HL-60/S4 treated with retinoic acid at 250 ng/mL for 4 days and 3 days (cell line): Measurements from ENCODE around the gene C22orf23.
"Not testable (repeated sequence)": the region's sequence is repeated elsewhere in the genome, so short reads cannot be mapped to it uniquely, and the experiment has no call there.

Source experiments
- in situ Hi-C: fragments of 300-500 bp; cut with MboI; formaldehyde crosslinking; loops from 2 replicates; pipeline ENCODE4 v1.7.0; 2022; ENCODE audit warnings: low sequenced_read_pairs

The C22orf23 gene

DNA sequence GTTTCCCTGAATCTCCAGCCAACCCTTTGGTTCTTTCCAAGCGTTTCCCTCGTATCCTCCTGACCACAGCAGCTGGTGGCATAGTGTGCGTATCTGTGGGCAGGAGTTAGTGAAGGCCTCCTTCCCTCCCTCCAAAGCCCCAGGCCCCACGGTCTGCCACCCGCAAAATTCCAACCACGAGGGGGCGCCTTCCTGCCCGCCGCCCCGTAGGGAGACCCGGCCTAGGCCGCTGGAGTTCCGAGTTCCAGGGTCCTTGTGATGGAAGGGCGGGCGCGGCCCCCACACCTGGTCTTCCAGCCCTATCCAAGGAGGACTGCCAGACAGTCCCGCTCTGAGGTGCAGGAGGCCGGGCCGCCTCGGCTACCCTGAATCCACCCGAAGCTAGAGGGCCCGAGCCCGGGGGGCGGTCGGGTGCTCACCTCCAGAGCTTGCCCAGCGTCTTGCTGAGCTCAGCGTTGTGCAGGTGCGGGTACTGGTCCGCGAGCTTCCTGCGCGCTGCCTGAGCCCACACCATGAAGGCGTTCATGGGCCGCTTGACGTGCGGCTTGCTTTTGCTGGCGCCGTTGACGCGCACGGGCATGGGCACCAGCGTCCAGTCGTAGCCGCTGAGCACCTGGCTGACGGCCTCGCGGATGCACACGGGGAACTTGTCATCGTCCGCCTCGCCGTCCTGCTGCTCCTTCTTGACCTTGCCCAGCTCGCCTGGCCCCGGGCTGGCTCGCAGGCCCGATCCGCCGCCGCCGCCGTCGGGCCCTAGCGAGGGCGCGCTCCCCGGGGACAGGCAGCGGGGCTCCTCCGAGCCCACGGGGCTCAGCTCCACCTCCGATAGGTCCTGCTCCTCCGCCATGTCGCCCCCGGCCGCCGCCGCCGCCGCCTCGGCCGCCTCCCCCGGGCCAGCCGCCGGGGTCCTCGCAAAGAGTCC is 29.8 kb upstream of the C22orf23 start:
- in situ Hi-C loops = no loop called here

DNA sequence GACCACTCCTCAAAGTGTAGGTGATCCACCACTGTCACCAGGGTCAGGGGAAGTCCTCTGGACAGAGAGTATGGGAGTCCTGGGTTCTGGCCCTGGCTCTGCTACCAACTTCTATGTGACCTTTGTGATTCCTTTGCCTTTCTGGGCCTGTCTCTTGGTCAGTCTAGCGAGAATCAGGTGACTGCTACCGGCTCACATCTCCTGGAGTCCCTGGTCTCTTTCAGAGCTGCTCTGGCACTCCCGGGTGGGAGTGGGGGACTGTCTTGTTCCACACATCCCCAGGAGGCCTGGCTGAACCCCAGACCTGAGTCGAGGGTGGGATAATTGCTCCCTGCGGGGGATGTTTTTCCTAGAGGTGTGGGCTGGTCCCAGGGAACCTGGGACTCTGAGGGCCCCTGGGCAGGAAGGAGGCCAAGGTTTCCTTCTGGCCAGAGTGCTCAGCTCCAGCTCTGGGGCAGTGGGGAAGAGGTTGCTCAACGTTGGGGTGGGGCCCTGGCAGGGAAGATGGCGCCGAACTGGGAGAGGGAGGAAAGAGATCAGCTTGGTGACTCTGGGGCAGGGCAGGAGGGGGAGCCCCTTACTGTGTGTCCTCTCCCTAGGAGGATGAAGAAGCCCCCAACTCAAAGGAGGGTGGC is 28.9 kb upstream of the C22orf23 start:
- in situ Hi-C loops = no loop called here

DNA sequence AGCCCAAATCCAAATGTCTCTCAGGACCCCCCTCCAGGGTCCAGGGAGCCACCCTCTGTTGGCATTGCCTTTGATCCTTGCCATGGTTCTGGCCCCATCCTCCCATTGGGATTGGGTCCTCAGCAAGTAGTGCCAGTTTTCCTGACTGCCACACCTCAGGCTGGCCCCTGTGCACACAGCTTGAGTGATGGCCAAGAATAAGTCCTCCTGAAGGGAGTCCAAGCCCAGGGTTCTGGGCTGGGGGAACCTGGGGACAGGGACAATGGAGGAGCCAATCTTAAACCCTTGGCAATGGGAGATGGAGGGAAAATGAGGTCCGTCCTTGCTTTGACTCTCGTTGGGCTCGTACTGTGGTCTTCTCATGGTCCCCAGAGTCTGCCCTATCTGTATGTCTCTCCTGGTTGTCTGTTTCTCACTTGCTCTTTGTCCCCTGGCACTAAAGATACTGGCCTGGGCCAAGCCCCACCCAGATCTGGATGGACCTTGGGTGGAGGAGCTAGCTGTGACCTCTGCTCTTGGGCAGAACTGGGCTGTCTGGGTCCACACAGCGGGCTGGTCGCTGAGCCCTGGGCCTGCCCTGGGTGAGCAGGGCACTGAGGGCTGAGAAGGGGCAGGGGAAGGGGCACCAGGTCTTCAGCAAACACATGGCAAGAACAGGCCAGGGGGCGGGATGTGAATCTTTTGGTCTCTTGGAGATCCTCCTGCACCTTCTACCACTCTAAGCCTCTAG is 28.0 kb upstream of the C22orf23 start:
- in situ Hi-C loops = no loop called here

- in situ Hi-C loops = no loop called here
Measured at GRCh38 chr22:37979782-37980181, 26.4 kb upstream of the C22orf23 start.

DNA sequence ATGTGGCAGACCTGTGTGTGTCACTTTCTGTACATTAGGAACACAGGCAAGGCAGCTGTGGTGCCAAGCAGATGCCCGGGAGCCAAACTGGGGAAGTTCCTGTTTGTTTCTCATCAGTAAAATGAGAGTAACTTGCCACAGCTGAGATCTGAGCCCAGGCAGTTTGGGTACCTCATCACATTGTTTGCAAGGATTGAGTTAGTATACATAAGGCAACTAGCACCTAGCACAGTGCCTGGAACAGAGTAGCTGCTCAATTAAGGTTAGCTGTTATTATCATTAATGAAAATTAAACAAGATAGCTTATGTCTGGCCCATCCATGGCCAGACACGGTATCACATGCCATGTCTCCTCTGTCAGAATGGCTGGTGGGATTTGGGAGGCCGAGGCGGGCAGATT is 23.1 kb upstream of the C22orf23 start:
- in situ Hi-C loops = no loop called here

GRCh38 chr22:37976022-37976421 is 22.6 kb upstream of the C22orf23 start:
- in situ Hi-C loops = not testable (repeated sequence)

- in situ Hi-C loops = no loop called here
Measured at GRCh38 chr22:37975153-37975552, 21.8 kb upstream of the C22orf23 start.

GRCh38 chr22:37973271-37974170 is 20.1 kb upstream of the C22orf23 start:
- in situ Hi-C loops = no loop called here

- in situ Hi-C loops = no loop called here
Measured at GRCh38 chr22:37972527-37972926, 19.1 kb upstream of the C22orf23 start.

DNA sequence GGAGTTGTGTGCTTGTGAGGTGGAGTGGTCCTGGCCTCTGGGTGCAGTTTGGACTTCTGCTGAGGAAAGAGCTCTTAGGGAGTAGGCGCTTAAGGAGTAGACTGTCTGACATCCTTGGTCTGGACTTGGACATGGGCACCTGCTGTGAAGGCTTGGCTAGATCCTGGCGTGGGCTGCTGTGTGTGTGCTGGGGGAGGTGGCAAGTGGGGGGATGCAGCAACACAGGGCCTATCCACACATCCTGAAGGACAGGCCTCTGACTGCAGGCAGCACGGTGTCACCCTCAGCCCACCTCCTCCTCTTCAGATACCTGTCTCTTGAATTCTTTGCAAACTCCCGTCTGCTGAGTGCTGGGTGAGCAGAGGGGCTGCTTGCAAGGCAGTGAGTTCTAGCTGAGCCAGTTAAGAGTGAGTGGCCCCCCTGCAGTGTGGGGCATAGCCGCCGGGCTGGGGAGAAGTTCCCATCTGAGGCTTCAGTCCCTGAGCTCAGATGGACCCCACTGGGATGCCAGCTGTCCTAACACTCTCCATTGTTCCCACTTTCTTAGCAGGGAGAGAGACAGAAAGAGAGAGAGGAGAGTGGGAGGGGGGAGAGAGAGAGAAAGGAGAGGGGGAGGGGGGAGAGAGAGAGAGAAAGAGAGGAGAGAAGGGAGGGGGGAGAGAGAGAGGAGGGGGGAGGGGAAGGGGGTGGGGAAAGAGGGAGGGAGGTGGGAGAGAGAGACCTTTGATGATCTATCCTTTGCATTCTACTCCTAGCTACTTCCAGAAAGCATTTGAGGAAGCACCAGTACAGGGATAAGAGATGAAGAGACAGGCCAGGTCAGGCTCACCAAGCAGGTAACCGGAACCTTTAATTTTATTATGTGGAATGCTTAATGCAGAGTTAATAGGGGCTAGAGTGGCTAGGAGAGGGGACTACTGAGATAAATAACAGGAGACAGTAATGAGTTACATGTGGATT is 18.4 kb upstream of the C22orf23 start:
- in situ Hi-C loops = no loop called here

DNA sequence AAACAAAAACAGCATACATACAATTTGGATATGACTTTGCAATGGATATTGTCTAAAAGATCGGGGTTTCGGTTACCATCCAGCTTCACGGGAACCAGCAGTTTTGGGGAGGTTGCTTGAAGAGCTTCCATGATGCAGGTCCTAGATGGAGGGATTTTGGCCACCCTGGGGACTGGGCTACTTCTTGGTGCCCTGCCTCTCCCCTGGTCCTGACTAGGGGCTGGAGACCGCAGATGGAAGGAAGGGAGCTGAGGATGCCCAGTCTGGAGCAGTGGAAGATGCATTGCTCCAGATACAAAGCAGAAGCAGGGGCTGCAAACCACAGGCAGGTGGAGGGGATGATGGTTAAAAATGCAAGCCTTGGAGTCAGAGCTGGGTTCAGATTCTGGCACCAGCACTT is 17.5 kb upstream of the C22orf23 start:
- in situ Hi-C loops = no loop called here

DNA sequence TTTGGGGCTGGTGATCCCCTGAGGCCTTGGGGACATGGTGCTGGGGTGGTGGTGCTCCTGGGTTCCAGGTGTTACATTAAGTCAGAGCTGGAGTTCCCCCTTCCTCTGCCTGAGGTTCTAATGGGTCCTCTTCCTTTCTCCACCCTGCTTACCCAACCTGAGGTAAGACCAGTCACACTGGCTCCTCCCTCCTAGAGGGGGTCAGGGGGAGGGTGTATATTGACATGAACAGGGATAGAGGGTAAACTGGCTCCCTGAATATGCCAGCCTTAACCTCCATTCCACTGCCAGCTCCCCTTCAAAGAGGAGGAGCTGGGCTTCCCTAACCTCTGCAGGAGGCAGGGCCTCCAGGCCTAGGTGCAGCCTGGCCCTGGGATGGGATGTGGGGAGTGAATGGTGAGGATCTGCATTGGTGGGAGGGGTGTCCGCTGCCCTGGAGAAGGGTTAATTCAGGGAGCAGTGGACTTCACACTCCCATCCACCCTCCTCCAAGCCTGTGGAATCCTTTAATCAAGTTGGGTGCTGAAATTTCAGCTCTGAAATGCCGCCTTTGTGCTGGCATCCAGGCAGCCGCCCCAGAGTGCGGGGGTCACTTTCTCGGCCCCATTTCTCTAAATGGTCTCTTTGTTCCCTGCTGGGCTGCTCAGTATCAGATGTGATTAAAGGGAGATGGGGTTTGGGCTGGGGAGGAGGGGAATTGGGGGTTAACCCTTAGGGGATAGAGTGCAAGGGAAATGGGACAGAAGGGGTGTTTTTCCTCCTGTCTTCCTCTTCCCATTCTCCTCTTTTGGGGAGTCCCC is 15.3 kb upstream of the C22orf23 start:
- in situ Hi-C loops = no loop called here

DNA sequence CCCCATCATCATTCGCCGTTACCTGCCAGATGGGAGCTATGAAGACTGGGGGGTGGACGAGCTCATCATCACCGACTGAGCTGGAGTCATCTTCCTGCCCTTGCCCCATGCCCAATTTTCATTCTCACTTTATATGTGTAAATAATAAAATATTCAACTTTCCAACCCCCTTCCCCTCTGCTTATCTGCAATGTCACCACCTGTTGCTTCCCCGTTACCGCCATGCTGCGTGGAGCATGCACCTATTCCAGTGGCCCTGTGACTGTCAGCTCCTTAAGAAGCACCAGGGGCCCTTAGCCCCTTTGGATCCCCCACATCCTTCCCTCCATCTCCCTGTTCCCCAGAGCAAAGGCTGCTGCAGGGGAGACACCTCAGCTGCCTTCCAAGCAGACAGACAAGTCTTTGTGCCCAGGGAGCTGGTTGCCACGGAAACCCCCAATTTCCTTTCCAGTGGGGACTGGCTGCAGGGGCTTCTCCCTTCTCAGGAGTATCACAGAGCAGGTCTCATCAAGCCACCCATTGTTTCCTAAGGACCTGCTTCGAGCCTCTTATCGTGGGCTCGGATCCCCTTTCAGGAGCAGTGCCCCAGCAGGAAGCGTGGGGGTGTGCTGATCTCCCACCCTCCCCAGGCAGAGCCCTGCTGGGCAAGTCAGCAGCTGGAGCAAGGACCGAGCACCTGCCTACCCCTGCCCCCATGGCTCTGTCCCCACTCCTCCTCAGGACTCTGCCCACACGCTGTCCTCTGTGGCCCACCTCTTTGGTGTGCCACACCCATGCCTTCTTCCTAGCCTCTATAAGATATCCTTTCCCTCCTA is 14.4 kb upstream of the C22orf23 start:
- in situ Hi-C loops = no loop called here

- in situ Hi-C loops = no loop called here
Measured at GRCh38 chr22:37967147-37967546, 13.7 kb upstream of the C22orf23 start.

DNA sequence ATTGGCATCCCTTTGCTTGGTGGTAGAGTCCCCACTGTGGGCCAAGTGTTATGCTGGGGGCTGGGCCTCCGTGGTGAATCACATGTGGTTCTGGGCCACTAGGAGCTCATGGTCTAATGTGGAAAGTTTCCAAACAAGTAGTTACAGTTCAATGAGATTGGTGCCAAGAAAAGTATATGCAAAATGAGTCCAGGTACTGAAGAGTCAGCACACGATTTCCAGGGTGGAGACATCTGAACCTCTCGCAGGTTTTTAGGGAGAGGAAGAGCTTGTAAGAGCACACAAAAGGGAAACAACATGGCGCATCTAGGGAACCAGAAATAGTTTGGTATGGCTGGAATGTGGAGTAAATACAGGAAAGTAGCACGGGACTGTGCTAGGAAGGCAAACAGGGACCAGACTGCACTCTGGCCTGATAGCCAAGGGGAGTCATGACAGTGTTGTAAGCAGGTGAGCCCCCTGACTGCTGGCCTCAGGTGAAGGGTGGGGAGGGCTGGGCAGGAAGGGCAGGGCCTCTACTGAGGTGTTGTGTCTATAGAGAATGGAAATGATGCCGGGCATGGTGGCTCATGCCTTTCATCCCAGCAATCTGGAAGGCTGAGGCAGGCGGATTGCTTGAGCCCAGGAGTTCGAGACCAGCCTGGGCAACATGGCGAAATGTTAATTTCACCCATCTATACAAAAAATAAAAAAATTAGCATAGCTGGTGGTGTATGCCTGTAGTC is 12.7 kb upstream of the C22orf23 start:
- in situ Hi-C loops = no loop called here

DNA sequence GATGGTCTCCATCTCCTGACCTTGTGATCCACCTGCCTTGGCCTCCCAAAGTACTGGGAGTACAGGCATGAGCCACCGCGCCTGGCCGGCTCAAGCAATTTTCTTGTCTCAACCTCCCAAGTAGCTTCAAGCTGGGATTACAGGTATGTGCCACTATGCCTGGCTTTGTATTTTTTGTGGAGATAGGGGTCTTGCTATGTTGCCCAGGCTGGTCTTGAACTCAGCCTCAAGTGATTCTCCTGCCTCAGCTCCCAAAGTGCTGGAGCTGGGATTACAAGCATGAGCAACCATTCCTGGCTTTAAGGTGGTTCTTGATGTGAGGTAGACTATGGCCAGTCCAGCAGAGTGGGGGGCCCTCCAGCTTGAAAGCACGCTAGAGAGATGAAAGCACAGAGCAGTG is 7.7 kb upstream of the C22orf23 start:
- in situ Hi-C loops = no loop called here

GRCh38 chr22:37959231-37959825 is 5.9 kb upstream of the C22orf23 start:
- in situ Hi-C loops = no loop called here
